ENCODE results near the gene OXSR1. TPM values are rescaled to one million over a fixed set of nuclear protein-coding genes. Genes with fewer than 3 reads are reported as not detected.

Gene OXSR1
- total RNA-seq, 1 experiment from 2014 or later = 35.1 TPM

DNA sequence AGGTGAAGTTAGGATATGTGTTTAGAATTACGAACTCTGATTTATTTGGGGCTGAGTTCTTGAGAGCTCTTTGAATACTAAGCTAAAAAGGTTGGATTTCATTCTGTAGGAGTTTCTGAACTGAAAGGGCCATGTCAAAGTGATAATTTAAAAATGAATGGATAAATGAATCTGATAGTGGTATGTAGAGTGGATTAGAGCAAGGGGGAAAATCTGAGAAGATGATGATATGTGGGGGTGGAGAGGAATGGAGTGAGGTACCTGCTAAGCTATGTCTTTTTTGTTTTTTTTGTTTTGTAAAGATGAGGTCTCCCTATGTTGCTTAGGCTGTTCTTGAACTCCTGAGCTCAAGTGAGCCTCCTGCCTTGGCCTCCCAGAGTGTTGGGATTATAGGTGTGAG is 55.7 kb downstream of the OXSR1 start:
- POLR2A ChIA-PET = no interaction called here
- RAD21 ChIA-PET (ENCODE audit: low non-redundant PET in 1 of 2, low total read pairs in 2 of 2, uncharacterized antibody in 2 of 2, unreplicated experiment in 2 of 2) = no interaction called here
- peaks cover 6 to 8% of the 10 kb centered on the region in 2 experiments; a peak in 2 of 4 replicates for H3K36me3 ChIP-seq (ENCODE audit: control insufficient read depth in 1 of 2, insufficient read depth in 2 of 2, low read length in 2 of 2)

More for the DNA sequence above, 55.7 kb downstream of the OXSR1 start:
- Histone ChIP-seq H3K79me2 (ENCODE audit: insufficient read depth, low read length) (peaks cover 35% of the 10 kb centered on the region), H3K4me3 (replicated peaks in 1 of 2; ENCODE audit: low read depth in 1 of 2, low read length in 2 of 2) (no peak overlapping the region), H3K9me3 (ENCODE audit: control insufficient read depth in 1 of 2, insufficient read depth in 1 of 2, low read depth in 1 of 2, low read length in 2 of 2) (no peaks in the 10 kb centered on the region), H3K9ac (ENCODE audit: low read length) (no peak overlapping the region), H3K4me1 (ENCODE audit: control insufficient read depth in 1 of 2, insufficient read depth in 2 of 2, low read length in 2 of 2) (no peaks in the 10 kb centered on the region), H3K27me3 (ENCODE audit: insufficient read depth, low read length) (no peaks in the 10 kb centered on the region), H3K27ac (ENCODE audit: low read depth, low read length) (no peak overlapping the region), H3K4me2 (ENCODE audit: low read length) (no peak overlapping the region), H2AFZ (ENCODE audit: low read depth, low read length, poor library complexity, severe bottlenecking) (no peak overlapping the region), H3K9me2 (ENCODE audit: insufficient read depth) (no peaks in the 10 kb centered on the region), H4K20me1 (ENCODE audit: insufficient read depth) (0 out of 2 replicates have a peak, but pooled peaks cover 9% of the 10 kb centered on the region)
- BruUV-seq (replicated peaks) = no TSS peak
- CTCF ChIA-PET = no interaction called here
- TF ChIP-seq, protein P1, sequence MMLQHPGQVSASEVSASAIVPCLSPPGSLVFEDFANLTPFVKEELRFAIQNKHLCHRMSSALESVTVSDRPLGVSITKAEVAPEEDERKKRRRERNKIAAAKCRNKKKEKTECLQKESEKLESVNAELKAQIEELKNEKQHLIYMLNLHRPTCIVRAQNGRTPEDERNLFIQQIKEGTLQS (IDR thresholded peaks at IDR 0.05) = no peak
- TF ChIP-seq, protein P2, sequence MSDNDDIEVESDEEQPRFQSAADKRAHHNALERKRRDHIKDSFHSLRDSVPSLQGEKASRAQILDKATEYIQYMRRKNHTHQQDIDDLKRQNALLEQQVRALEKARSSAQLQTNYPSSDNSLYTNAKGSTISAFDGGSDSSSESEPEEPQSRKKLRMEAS (IDR thresholded peaks at IDR 0.05) = no peak
- TF ChIP-seq EZH2phosphoT487 (IDR thresholded peaks at IDR 0.05; ENCODE audit: borderline replicate concordance) (no peak), EGR1 (IDR thresholded peaks at IDR 0.05; ENCODE audit: low read depth) (no peak), FOSL1 (IDR thresholded peaks at IDR 0.05; ENCODE audit: low read depth) (no peak), POLR2A (IDR thresholded peaks at IDR 0.05; ENCODE audit: borderline replicate concordance, extremely low read depth, insufficient read depth, insufficient read length) (no peak), POLR2AphosphoS5 (IDR thresholded peaks at IDR 0.05; ENCODE audit: low read depth, low read length) (no peak), YY1 (IDR thresholded peaks at IDR 0.05; ENCODE audit: extremely low read depth, insufficient replicate concordance, low read depth, low read length) (no peak), ZNF274 (IDR thresholded peaks at IDR 0.05; ENCODE audit: low read depth, low read length) (no peak), SRF (IDR thresholded peaks at IDR 0.05; ENCODE audit: low read depth) (no peak), TCF7L2 (IDR thresholded peaks at IDR 0.05; ENCODE audit: borderline replicate concordance, extremely low read depth, insufficient read depth, insufficient read length) (no peak)
- TF ChIP-seq, protein P3, sequence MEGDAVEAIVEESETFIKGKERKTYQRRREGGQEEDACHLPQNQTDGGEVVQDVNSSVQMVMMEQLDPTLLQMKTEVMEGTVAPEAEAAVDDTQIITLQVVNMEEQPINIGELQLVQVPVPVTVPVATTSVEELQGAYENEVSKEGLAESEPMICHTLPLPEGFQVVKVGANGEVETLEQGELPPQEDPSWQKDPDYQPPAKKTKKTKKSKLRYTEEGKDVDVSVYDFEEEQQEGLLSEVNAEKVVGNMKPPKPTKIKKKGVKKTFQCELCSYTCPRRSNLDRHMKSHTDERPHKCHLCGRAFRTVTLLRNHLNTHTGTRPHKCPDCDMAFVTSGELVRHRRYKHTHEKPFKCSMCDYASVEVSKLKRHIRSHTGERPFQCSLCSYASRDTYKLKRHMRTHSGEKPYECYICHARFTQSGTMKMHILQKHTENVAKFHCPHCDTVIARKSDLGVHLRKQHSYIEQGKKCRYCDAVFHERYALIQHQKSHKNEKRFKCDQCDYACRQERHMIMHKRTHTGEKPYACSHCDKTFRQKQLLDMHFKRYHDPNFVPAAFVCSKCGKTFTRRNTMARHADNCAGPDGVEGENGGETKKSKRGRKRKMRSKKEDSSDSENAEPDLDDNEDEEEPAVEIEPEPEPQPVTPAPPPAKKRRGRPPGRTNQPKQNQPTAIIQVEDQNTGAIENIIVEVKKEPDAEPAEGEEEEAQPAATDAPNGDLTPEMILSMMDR (IDR thresholded peaks at IDR 0.05 in 2 of 3, conservative IDR thresholded peaks at IDR 0.05 in 1 of 3; ENCODE audit: borderline replicate concordance in 1 of 3, insufficient read depth in 1 of 3, low read depth in 2 of 3, low read length in 2 of 3) = no peak
- TF ChIP-seq, protein P4, sequence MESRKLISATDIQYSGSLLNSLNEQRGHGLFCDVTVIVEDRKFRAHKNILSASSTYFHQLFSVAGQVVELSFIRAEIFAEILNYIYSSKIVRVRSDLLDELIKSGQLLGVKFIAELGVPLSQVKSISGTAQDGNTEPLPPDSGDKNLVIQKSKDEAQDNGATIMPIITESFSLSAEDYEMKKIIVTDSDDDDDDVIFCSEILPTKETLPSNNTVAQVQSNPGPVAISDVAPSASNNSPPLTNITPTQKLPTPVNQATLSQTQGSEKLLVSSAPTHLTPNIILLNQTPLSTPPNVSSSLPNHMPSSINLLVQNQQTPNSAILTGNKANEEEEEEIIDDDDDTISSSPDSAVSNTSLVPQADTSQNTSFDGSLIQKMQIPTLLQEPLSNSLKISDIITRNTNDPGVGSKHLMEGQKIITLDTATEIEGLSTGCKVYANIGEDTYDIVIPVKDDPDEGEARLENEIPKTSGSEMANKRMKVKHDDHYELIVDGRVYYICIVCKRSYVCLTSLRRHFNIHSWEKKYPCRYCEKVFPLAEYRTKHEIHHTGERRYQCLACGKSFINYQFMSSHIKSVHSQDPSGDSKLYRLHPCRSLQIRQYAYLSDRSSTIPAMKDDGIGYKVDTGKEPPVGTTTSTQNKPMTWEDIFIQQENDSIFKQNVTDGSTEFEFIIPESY (IDR thresholded peaks at IDR 0.05; ENCODE audit: extremely low read depth, insufficient replicate concordance, low read length) = no peak
- DNase-seq (ENCODE audit: low read depth, low spot score) (no peak), ATAC-seq (no peak)
- intact Hi-C loops (cut with micrococcal nuclease) = no loop called here

Data from HCT116 (cell line).